SH-SY5Y (cell line): ENCODE measurements around the gene MMP28.

Source experiments
- GATA2 ChIP-seq: IDR thresholded peaks from 2 replicates; pipeline ENCODE4 v1.6.1; 2011; ENCODE audit warnings: mild to moderate bottlenecking, low read depth, low read length
- GATA3 ChIP-seq: IDR thresholded peaks from 2 replicates; pipeline ENCODE4 v1.6.1; 2011; ENCODE audit warnings: low read depth, mild to moderate bottlenecking, low read length, moderate library complexity

DNA sequence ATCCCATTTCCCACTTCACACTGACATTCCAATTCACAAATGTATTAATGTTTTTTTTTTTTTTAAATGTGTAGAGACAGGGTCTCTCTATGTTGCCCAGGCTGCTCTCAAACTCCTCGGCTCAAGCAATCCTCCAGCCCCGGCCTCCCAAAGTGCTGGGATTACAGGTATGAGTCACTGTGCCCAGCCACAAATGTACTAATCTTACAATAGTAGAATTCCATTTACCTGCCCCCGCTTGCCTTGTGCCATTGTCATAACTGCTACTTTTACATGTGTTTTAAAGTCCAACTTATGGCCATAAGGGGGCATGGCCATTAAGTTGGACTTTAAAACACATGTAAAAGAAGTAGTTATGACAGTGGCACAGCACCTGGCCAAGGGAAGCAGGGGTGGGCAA is 4.6 kb downstream of the MMP28 start:
- TF ChIP-seq GATA2 (no peak), GATA3 (no peak)
